Neural progenitor cell (in vitro differentiated cells): ENCODE results near the gene NPHP4. TPM values are rescaled to one million over a fixed set of nuclear protein-coding genes. Genes with fewer than 3 reads are reported as not detected.
"Not testable (repeated sequence)": the region's sequence is repeated elsewhere in the genome, so short reads cannot be mapped to it uniquely, and the experiment has no call there.

Experiments
- DNase-seq: peaks from one replicate; pipeline ENCODE4 v3.0.0-alpha.2; 2016; ENCODE audit warnings: low spot score
- H2AFZ ChIP-seq: fragments of 200-600 bp; sonication (generic); replicated peaks from 2 replicates; pipeline ENCODE4 v1.6.1; 2016; ENCODE audit warnings: antibody characterized with exemption
- H3F3A ChIP-seq: fragments of 200-600 bp; sonication (generic); 2 replicates; pipeline ENCODE4 v1.6.1; 2016; ENCODE audit warnings: antibody characterized with exemption, low read depth
- H3K27ac ChIP-seq: fragments of 200-600 bp; sonication (generic); 2 replicates; pipeline ENCODE4 v1.5.1; 2016; ENCODE audit warnings: mild to moderate bottlenecking
- H3K27me3 ChIP-seq: fragments of 200-600 bp; sonication (generic); 2 replicates; pipeline ENCODE4 v1.6.1; 2016; ENCODE audit warnings: mild to moderate bottlenecking, moderate library complexity
- H3K36me3 ChIP-seq: fragments of 200-600 bp; sonication (generic); 2 replicates; pipeline ENCODE4 v1.5.1; 2016
- H3K4me1 ChIP-seq: fragments of 200-600 bp; sonication (generic); 2 replicates; pipeline ENCODE4 v1.6.1; 2016; ENCODE audit warnings: mixed run types
- H3K4me2 ChIP-seq: fragments of 200-600 bp; sonication (generic); 2 replicates; pipeline ENCODE4 v1.6.1; 2016
- H3K4me3 ChIP-seq: fragments of 200-600 bp; sonication (generic); 2 replicates; pipeline ENCODE4 v1.5.1; 2016
- H3K79me2 ChIP-seq: fragments of 200-600 bp; sonication (generic); 2 replicates; pipeline ENCODE4 v1.6.1; 2016; ENCODE audit warnings: low read depth
- H3K9ac ChIP-seq: fragments of 200-600 bp; sonication (generic); 2 replicates; pipeline ENCODE4 v1.6.1; 2016
- H3K9me3 ChIP-seq: fragments of 200-600 bp; sonication (generic); 2 replicates; pipeline ENCODE4 v1.5.1; 2016; ENCODE audit warnings: low read depth
- H4K20me1 ChIP-seq: fragments of 200-600 bp; sonication (generic); 2 replicates; pipeline ENCODE4 v1.6.1; 2016; ENCODE audit warnings: low read depth
- H3K27ac Mint-ChIP-seq: 3 replicates; pipeline ENCODE4 v1.8.0; 2021; ENCODE audit warnings: mixed read lengths
- H3K27me3 Mint-ChIP-seq: 2 replicates; pipeline ENCODE4 v1.8.0; 2022; ENCODE audit warnings: low read depth, mild to moderate bottlenecking, inconsistent platforms, moderate library complexity, mixed read lengths; ENCODE audit not compliant: insufficient read depth
- H3K36me3 Mint-ChIP-seq: 3 replicates; pipeline ENCODE4 v1.8.0; 2021; ENCODE audit warnings: mixed read lengths
- H3K4me1 Mint-ChIP-seq: 3 replicates; pipeline ENCODE4 v1.8.0; 2021; ENCODE audit warnings: mixed read lengths
- H3K4me3 Mint-ChIP-seq: 3 replicates; pipeline ENCODE4 v1.8.0; 2021; ENCODE audit warnings: mild to moderate bottlenecking, moderate library complexity, mixed read lengths
- H3K9me3 Mint-ChIP-seq: 3 replicates; pipeline ENCODE4 v1.8.0; 2020; ENCODE audit warnings: mixed read lengths
- CTCF ChIP-seq: fragments of 200-600 bp; sonication (generic); IDR thresholded peaks from 2 replicates; pipeline ENCODE4 v1.5.1; 2017; ENCODE audit warnings: antibody characterized with exemption, mild to moderate bottlenecking
- EZH2 ChIP-seq: fragments of 200-600 bp; sonication (generic); IDR thresholded peaks from 2 replicates; pipeline ENCODE4 v1.6.1; 2017; ENCODE audit warnings: antibody characterized with exemption, mild to moderate bottlenecking, moderate library complexity
- EZH2phosphoT487 ChIP-seq: fragments of 200-600 bp; sonication (generic); IDR thresholded peaks from 2 replicates; pipeline ENCODE4 v1.6.1; 2017; ENCODE audit warnings: antibody characterized with exemption
- total RNA-seq: library from RNA; depleted of rRNA; stranded (reverse); fragments of >200 nt; gene quantifications from 2 replicates; pipeline ENCODE4 v1.2.3, GENCODE V29; 2015; ENCODE audit warnings: low replicate concordance

The NPHP4 gene
- total RNA-seq, 1 donor from 2014 or later: 8.9 TPM

- Histone ChIP-seq H3K27me3 (no peaks in the 10 kb centered on the region), H3K9me3 (no peaks in the 10 kb centered on the region), H2AFZ (no peak overlapping the region), H4K20me1 (peaks cover 5% of the 10 kb centered on the region), H3K4me3 (no peak overlapping the region), H3F3A (no peaks in the 10 kb centered on the region), H3K4me1 (peaks cover 1% of the 10 kb centered on the region), H3K9ac (no peak overlapping the region), H3K36me3 (no peaks in the 10 kb centered on the region), H3K4me2 (no peak overlapping the region), H3K79me2 (no peaks in the 10 kb centered on the region), H3K27ac (no peak overlapping the region)
- H3K9me3 Mint-ChIP-seq: no peaks in the 10 kb centered on the region
- no peaks in the 10 kb centered on the region for H3K4me1 Mint-ChIP-seq
- no peaks in the 10 kb centered on the region for H3K27me3 Mint-ChIP-seq
- H3K27ac Mint-ChIP-seq: no peak overlapping the region
- no peak overlapping the region for H3K4me3 Mint-ChIP-seq
- DNase-seq: no peak
- H3K36me3 Mint-ChIP-seq: peaks cover 41% of the 10 kb centered on the region
- no peak for TF ChIP-seq CTCF
- no peak for TF ChIP-seq EZH2phosphoT487
- no peak for TF ChIP-seq EZH2
Measured at GRCh38 chr1:5928714-5929400, 63.4 kb downstream of the NPHP4 start.

- Mint-ChIP-seq H3K4me3 (no peak overlapping the region), H3K27me3 (no peaks in the 10 kb centered on the region), H3K27ac (no peak overlapping the region), H3K9me3 (no peaks in the 10 kb centered on the region), H3K4me1 (no peaks in the 10 kb centered on the region), H3K36me3 (peaks cover 36% of the 10 kb centered on the region)
- TF ChIP-seq CTCF (no peak), EZH2 (no peak), EZH2phosphoT487 (no peak)
- DNase-seq: no peak
- H2AFZ ChIP-seq: no peak overlapping the region
- peaks cover 16% of the 10 kb centered on the region for H4K20me1 ChIP-seq
- H3K79me2 ChIP-seq: no peaks in the 10 kb centered on the region
- H3K9ac ChIP-seq: no peak overlapping the region
- H3K4me3 ChIP-seq: no peak overlapping the region
- peaks cover 12% of the 10 kb centered on the region for H3K4me1 ChIP-seq
- H3K4me2 ChIP-seq: no peak overlapping the region
- peaks cover 7% of the 10 kb centered on the region for H3F3A ChIP-seq
- no peaks in the 10 kb centered on the region for H3K9me3 ChIP-seq
- no peaks in the 10 kb centered on the region for H3K27me3 ChIP-seq
- H3K36me3 ChIP-seq: no peaks in the 10 kb centered on the region
- no peak overlapping the region for H3K27ac ChIP-seq
Measured at GRCh38 chr1:5927506-5928370, 64.5 kb downstream of the NPHP4 start.

- Histone ChIP-seq H3K27ac (no peak overlapping the region), H3K4me1 (peaks cover 12% of the 10 kb centered on the region), H2AFZ (no peak overlapping the region), H3K4me3 (no peak overlapping the region), H3K9me3 (no peaks in the 10 kb centered on the region), H3K27me3 (no peaks in the 10 kb centered on the region), H3K79me2 (no peaks in the 10 kb centered on the region), H3K4me2 (no peak overlapping the region), H3K36me3 (no peaks in the 10 kb centered on the region), H4K20me1 (peaks cover 18% of the 10 kb centered on the region), H3F3A (peaks cover 7% of the 10 kb centered on the region), H3K9ac (no peak overlapping the region)
- Mint-ChIP-seq H3K9me3 (no peaks in the 10 kb centered on the region), H3K27me3 (no peaks in the 10 kb centered on the region), H3K4me3 (no peak overlapping the region), H3K4me1 (no peaks in the 10 kb centered on the region), H3K27ac (no peak overlapping the region), H3K36me3 (peaks cover 27% of the 10 kb centered on the region)
- TF ChIP-seq EZH2: no peak
- TF ChIP-seq EZH2phosphoT487: no peak
- TF ChIP-seq CTCF: no peak
- DNase-seq: no peak
Measured at GRCh38 chr1:5926686-5927435, 65.4 kb downstream of the NPHP4 start.

GRCh38 chr1:5922700-5923330 is 69.4 kb downstream of the NPHP4 start:
- H3K4me2 ChIP-seq: peak overlapping the region; percentile 21
- H3K9me3 Mint-ChIP-seq, DNase-seq, H3K9ac ChIP-seq, H3K27ac ChIP-seq, H3K4me1 Mint-ChIP-seq, H3K27me3 ChIP-seq, H3F3A ChIP-seq, H3K27ac Mint-ChIP-seq, H3K4me3 Mint-ChIP-seq, H3K36me3 ChIP-seq, H3K9me3 ChIP-seq, H3K27me3 Mint-ChIP-seq, H3K79me2 ChIP-seq, H3K4me3 ChIP-seq, H2AFZ ChIP-seq: not testable (repeated sequence)
- H3K36me3 Mint-ChIP-seq: peaks cover 24% of the 10 kb centered on the region
- H4K20me1 ChIP-seq: peaks cover 18% of the 10 kb centered on the region
- H3K4me1 ChIP-seq: peaks cover 12% of the 10 kb centered on the region
